Right renal cortex interstitium (tissue), 3 donors: Measurements from ENCODE around the gene GALK1. TPM values are rescaled to one million over a fixed set of nuclear protein-coding genes. Genes with fewer than 3 reads are reported as not detected.
"Not testable (repeated sequence)": the region's sequence is repeated elsewhere in the genome, so short reads cannot be mapped to it uniquely, and the experiment has no call there.

Experiments
- DNase-seq, 3 donors: peaks; one replicate each; pipeline ENCODE4 v3.0.0-alpha.2; 2013; ENCODE audit warnings: low read depth in 3 of 3, low spot score in 2 of 3
- polyA plus RNA-seq, 3 donors: library from polyadenylated mRNA; unstranded; fragments of 120-200 nt; gene quantifications; one replicate each; pipeline ENCODE4 v1.2.1, GENCODE V29; 2013; ENCODE audit not compliant: insufficient read length in 3 of 3

GALK1 gene
- polyA plus RNA-seq, 3 donors, result 20.9 to 24.0 (median 21.5) TPM

- DNase-seq, result no peak
Observed at GRCh38 chr17:75767881-75768280, 2.9 kb upstream of the GALK1 start.

- no peak for DNase-seq
Observed at GRCh38 chr17:75765981-75766380, 989 bp upstream of the GALK1 start.

GRCh38 chr17:75764417-75764710, 628 bp downstream of the GALK1 start:
- no peak for DNase-seq

- DNase-seq, result no peak
Observed at GRCh38 chr17:75763613-75764416, 1.2 kb downstream of the GALK1 start.

- no peak for DNase-seq
Observed at GRCh38 chr17:75763269-75763607, 1.8 kb downstream of the GALK1 start.

- no peak for DNase-seq
Observed at GRCh38 chr17:75762513-75763268, 2.3 kb downstream of the GALK1 start.

- DNase-seq, result not testable (repeated sequence)
Observed at GRCh38 chr17:75759978-75760640, 4.9 kb downstream of the GALK1 start.

GRCh38 chr17:75759457-75759856, 5.5 kb downstream of the GALK1 start:
- DNase-seq, result no peak

GRCh38 chr17:75758131-75758905, 6.7 kb downstream of the GALK1 start:
- no peak for DNase-seq

GRCh38 chr17:75757086-75757681, 7.8 kb downstream of the GALK1 start:
- no peak for DNase-seq

- no peak for DNase-seq
Observed at GRCh38 chr17:75756451-75757085, 8.4 kb downstream of the GALK1 start.

- DNase-seq, result no peak
Observed at GRCh38 chr17:75755990-75756389, 9.0 kb downstream of the GALK1 start.

GRCh38 chr17:75755205-75755901, 9.6 kb downstream of the GALK1 start:
- DNase-seq, result no peak

GRCh38 chr17:75754378-75755204, 10.4 kb downstream of the GALK1 start:
- no peak for DNase-seq

GRCh38 chr17:75753514-75754377, 11.2 kb downstream of the GALK1 start:
- no peak for DNase-seq

- no peak for DNase-seq
Observed at GRCh38 chr17:75752802-75753513, 12.0 kb downstream of the GALK1 start.

GRCh38 chr17:75752405-75752709, 12.6 kb downstream of the GALK1 start:
- DNase-seq, result no peak
